Adrenal gland (tissue), 12 donors: ENCODE data around the gene EPHA10. TPM values are rescaled to one million over a fixed set of nuclear protein-coding genes. Genes with fewer than 3 reads are reported as not detected.
A peak's percentile ranks its signal among the peaks of the same experiment; 100 is the strongest.

Experiments used
- DNase-seq, 7 donors: peaks; one replicate each; pipeline ENCODE4 v3.0.0-alpha.2; 2019 to 2020
- H3K27ac ChIP-seq, 5 donors: fragments of 200-600 bp; sonication (generic) in 4 of 5; 1 replicate in 3 of 5; 2 replicates in 2 of 5; pipeline versions ENCODE4 v1.5.1 to v1.8.0; 2016 to 2020; ENCODE audit warnings: mild to moderate bottlenecking in 1 of 5
- H3K27me3 ChIP-seq: fragments of 200-600 bp; 2 replicates; pipeline ENCODE4 v1.8.0; 2021
- H3K36me3 ChIP-seq, 2 donors: fragments of 200-600 bp; replicated peaks in 1 of 2; 1 replicate in 1 of 2; 2 replicates in 1 of 2; pipeline versions ENCODE4 v1.5.1 to v1.8.0; 2018 to 2022
- H3K4me1 ChIP-seq, 2 donors: fragments of 200-600 bp; replicated peaks in 1 of 2; 1 replicate in 1 of 2; 2 replicates in 1 of 2; pipeline versions ENCODE4 v1.5.1 to v1.8.0; 2018 to 2021
- H3K4me3 ChIP-seq, 4 donors: fragments of 200-600 bp; sonication (generic) in 3 of 4; one replicate each; pipeline ENCODE4 v1.5.1; 2016 to 2018
- H3K9me3 ChIP-seq, 3 donors: fragments of 200-600 bp; sonication (generic) in 1 of 3; replicated peaks in 1 of 3; 1 replicate in 2 of 3; 2 replicates in 1 of 3; pipeline versions ENCODE4 v1.5.1 to v1.8.0; 2016 to 2021
- POLR2A ChIP-seq, 2 donors: fragments of 450-650 bp; IDR thresholded peaks; one replicate each; pipeline ENCODE4 v1.6.1; 2017; ENCODE audit warnings: antibody characterized with exemption in 2 of 2, mild to moderate bottlenecking in 2 of 2, moderate library complexity in 1 of 2
- WGBS, 4 donors: extraction: QIAGEN DNeasy Blood & Tissue Kit in 2 of 4; methylation state at CpG; one replicate each; pipeline versions ENCODE4 v1.1.5 to v1.1.7; 2013 to 2017; 5-methylcytosine and 5-hydroxymethylcytosine counted together
- intact Hi-C, 2 donors: fragments of 100-400 bp; cut with DNase I; formaldehyde crosslinking; loops; one replicate each; pipeline versions ENCODE4 v1.14.1 to v1.15.0; 2022 to 2023
- polyA plus RNA-seq, 3 donors: library from polyadenylated mRNA; stranded (reverse); fragments of 200-250 nt in 2 of 3; fragments of 350-450 nt in 1 of 3; fragmentation: Illumina TruSeq in 1 of 3; extraction: RNeasy Lipid Tissue Mini Kit (QIAGEN cat#74804) in 1 of 3; gene quantifications; one replicate each; pipeline ENCODE4 v1.2.3, GENCODE V29; 2013 to 2014
- total RNA-seq, 9 donors: library from RNA; depleted of rRNA in 4 of 9; stranded (reverse); fragments of >200 nt in 4 of 9; fragments of 120-200 nt in 1 of 9; fragmentation: NEBNext Ultra II Directional in 1 of 9; extraction: Animal tissue kit (Norgen Biotek cat#: 25700) in 1 of 9; gene quantifications; one replicate each; pipeline versions ENCODE4 v1.1.0 to v1.2.4, GENCODE V29; 2013 to 2023
- TF ChIP-seq, protein P1 (sequence below), 6 experiments: fragments of 450-650 bp in 4 of 6; fragments of 200-600 bp in 2 of 6; sonication (generic) in 1 of 6; IDR thresholded peaks; 1 replicate in 5 of 6; 2 replicates in 1 of 6; pipeline versions ENCODE4 v1.5.1 to v1.8.0; 2016 to 2021; ENCODE audit warnings: antibody characterized with exemption in 6 of 6, mild to moderate bottlenecking in 2 of 6, moderate library complexity in 1 of 6
- donor health status: healthy with polysubstance abuse.
- donor health status: Bipolar disorder and iron deficiency.
- donor health status: DM: yes; HTN: yes; CAD: no.
- donor health status: DM: no; HTN: no; CAD: no.
- donor health status: DM: no; HTN: no; CAD: no.
- donor health status: DM: yes; HTN: yes; CAD: no.

EPHA10 gene
- total and polyA plus RNA-seq, 12 donors, result 0.06 to 3.9 (median 0.48) TPM

GRCh38 chr1:37697090-37697489 is 67.8 kb downstream of the EPHA10 start:
- WGBS, 4 donors, result 94 to 99% (median 97%) methylated on average over 2 of the region's 2 CpGs
- DNase-seq, result no peak
- H3K9me3 ChIP-seq, result no peaks in the 10 kb centered on the region
- intact Hi-C loops, result no loop called here
- H3K36me3 ChIP-seq, result no peaks in the 10 kb centered on the region
- TF ChIP-seq, protein P1, sequence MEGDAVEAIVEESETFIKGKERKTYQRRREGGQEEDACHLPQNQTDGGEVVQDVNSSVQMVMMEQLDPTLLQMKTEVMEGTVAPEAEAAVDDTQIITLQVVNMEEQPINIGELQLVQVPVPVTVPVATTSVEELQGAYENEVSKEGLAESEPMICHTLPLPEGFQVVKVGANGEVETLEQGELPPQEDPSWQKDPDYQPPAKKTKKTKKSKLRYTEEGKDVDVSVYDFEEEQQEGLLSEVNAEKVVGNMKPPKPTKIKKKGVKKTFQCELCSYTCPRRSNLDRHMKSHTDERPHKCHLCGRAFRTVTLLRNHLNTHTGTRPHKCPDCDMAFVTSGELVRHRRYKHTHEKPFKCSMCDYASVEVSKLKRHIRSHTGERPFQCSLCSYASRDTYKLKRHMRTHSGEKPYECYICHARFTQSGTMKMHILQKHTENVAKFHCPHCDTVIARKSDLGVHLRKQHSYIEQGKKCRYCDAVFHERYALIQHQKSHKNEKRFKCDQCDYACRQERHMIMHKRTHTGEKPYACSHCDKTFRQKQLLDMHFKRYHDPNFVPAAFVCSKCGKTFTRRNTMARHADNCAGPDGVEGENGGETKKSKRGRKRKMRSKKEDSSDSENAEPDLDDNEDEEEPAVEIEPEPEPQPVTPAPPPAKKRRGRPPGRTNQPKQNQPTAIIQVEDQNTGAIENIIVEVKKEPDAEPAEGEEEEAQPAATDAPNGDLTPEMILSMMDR (IDR thresholded peaks at IDR 0.05), result no peak
- TF ChIP-seq POLR2A (IDR thresholded peaks at IDR 0.05), result no peak
- no peaks in the 10 kb centered on the region for H3K27me3 ChIP-seq
- H3K4me3 ChIP-seq, result no peak overlapping the region
- no peak overlapping the region for H3K27ac ChIP-seq
- peaks cover 4% of the 10 kb centered on the region in 2 donors for H3K4me1 ChIP-seq

GRCh38 chr1:37692834-37693175 is 72.1 kb downstream of the EPHA10 start:
- no peaks in the 10 kb centered on the region for H3K36me3 ChIP-seq
- peaks cover 26 to 29% of the 10 kb centered on the region in 2 donors for H3K4me1 ChIP-seq
- no peaks in the 10 kb centered on the region for H3K9me3 ChIP-seq
- WGBS, 4 donors, result 2 to 6% (median 4%) methylated on average over 5 to 16 of the region's 16 CpGs
- no peaks in the 10 kb centered on the region for H3K27me3 ChIP-seq
- H3K27ac ChIP-seq, result no peak overlapping the region
- intact Hi-C loops, result no loop called here
- peak overlapping the region; percentile 7 to 90 (median 72) for H3K4me3 ChIP-seq
- TF ChIP-seq POLR2A (IDR thresholded peaks at IDR 0.05), result no peak
- TF ChIP-seq, protein P1 (IDR thresholded peaks at IDR 0.05), result no peak
- DNase-seq, result peak in 4 of 7 donors; percentile 18 to 59 (median 28)

- no peaks in the 10 kb centered on the region for H3K27me3 ChIP-seq
- H3K4me1 ChIP-seq, result peaks cover 26 to 29% of the 10 kb centered on the region in 2 donors
- peak within 1 kb of the TSS; percentile 83 to 95 (median 88) for H3K4me3 ChIP-seq
- intact Hi-C loops, result no loop called here
- DNase-seq, result peak; percentile 98 to 99 (median 98)
- H3K36me3 ChIP-seq, result peaks cover 0 to 5% of the 10 kb centered on the region in 2 donors
- 0 to 1% (median 0%) methylated on average over 26 to 54 of the region's 54 CpGs for WGBS, 4 donors
- TF ChIP-seq, protein P1 (IDR thresholded peaks at IDR 0.05), result peak; percentile 10 to 48 (median 42)
- peak in 1 of 2 donors; percentile 78 for TF ChIP-seq POLR2A (IDR thresholded peaks at IDR 0.05)
- peak within 1 kb of the TSS; percentile 64 to 89 (median 75) for H3K27ac ChIP-seq
- no peaks in the 10 kb centered on the region for H3K9me3 ChIP-seq
These were observed 72.7 kb downstream of the EPHA10 start, which contains the start of gene CDCA8 for GRCh38 chr1:37692078-37692833. Gene CDCA8 (plus strand): TSS chr1:37692516. CDS start chr1:37692691, 175 bp downstream.

GRCh38 chr1:37691497-37692077 is 73.3 kb downstream of the EPHA10 start:
- peak overlapping the region; percentile 83 to 95 (median 88) for H3K4me3 ChIP-seq
- H3K36me3 ChIP-seq, result peaks cover 0 to 7% of the 10 kb centered on the region in 2 donors
- H3K27ac ChIP-seq, result peak overlapping the region; percentile 64 to 89 (median 75)
- H3K27me3 ChIP-seq, result no peaks in the 10 kb centered on the region
- no peaks in the 10 kb centered on the region for H3K9me3 ChIP-seq
- WGBS, 4 donors, result 1 to 8% (median 2%) methylated on average over 4 to 45 of the region's 45 CpGs; no CpG with 5 or more reads in 1 of the 4 donors
- peaks cover 26 to 29% of the 10 kb centered on the region in 2 donors for H3K4me1 ChIP-seq
- no peak for TF ChIP-seq POLR2A (IDR thresholded peaks at IDR 0.05)
- TF ChIP-seq, protein P1 (IDR thresholded peaks at IDR 0.05), result peak in 2 of 6 experiments; percentile 2 to 36
- intact Hi-C loops, result no loop called here
- DNase-seq, result peak; percentile 43 to 74 (median 61)
